Pancreas (tissue), 10 donors: Measurements from ENCODE around the gene RCCD1. TPM values are rescaled to one million over a fixed set of nuclear protein-coding genes. Genes with fewer than 3 reads are reported as not detected.

Experiments
- ATAC-seq, 4 donors: fragments of 200-7000 bp; cut with Tn5 transposase; one replicate each; pipeline versions ENCODE4 v1.8.0 to v1.9.1; 2020; ENCODE audit warnings: mild to moderate bottlenecking in 4 of 4, moderate library complexity in 4 of 4
- DNase-seq, 6 donors: peaks; one replicate each; pipeline ENCODE4 v3.0.0-alpha.2; 2020
- FAIRE-seq: peaks from 2 replicates; lab custom pipeline; 2012; peaks lifted over from hg19 to GRCh38; lab: Jason Lieb, UNC
- H3K27ac ChIP-seq, 4 donors: fragments of 200-600 bp; sonication (generic); 1 replicate in 3 of 4; 2 replicates in 1 of 4; pipeline versions ENCODE4 v1.5.0 to v1.8.0; 2020
- H3K27me3 ChIP-seq, 4 donors: fragments of 200-600 bp; one replicate each; pipeline ENCODE4 v1.8.0; 2021
- H3K36me3 ChIP-seq, 3 donors: fragments of 200-600 bp; sonication (generic) in 1 of 3; one replicate each; pipeline versions ENCODE4 v1.5.0 to v1.8.0; 2020 to 2021
- H3K4me1 ChIP-seq, 3 donors: fragments of 200-600 bp; one replicate each; pipeline ENCODE4 v1.8.0; 2021
- H3K4me3 ChIP-seq, 4 donors: fragments of 200-600 bp; sonication (generic) in 2 of 4; one replicate each; pipeline versions ENCODE4 v1.5.0 to v1.8.0; 2020 to 2021
- H3K9me3 ChIP-seq, 4 donors: fragments of 200-600 bp; one replicate each; pipeline ENCODE4 v1.8.0; 2021
- CTCF ChIP-seq, 4 donors: fragments of 200-600 bp; sonication (generic) in 3 of 4; IDR thresholded peaks; one replicate each; pipeline versions ENCODE4 v1.5.0 to v1.8.0; 2021; ENCODE audit warnings: antibody characterized with exemption in 4 of 4
- WGBS, 2 donors: extraction: QIAGEN DNeasy Blood & Tissue Kit; methylation state at CpG; one replicate each; pipeline ENCODE4 v1.1.7; 2013; 5-methylcytosine and 5-hydroxymethylcytosine counted together
- intact Hi-C, 3 donors: fragments of 100-400 bp; cut with DNase I; formaldehyde crosslinking; loops; one replicate each; pipeline versions ENCODE4 v1.11.1 to v1.14.2; 2022
- polyA plus RNA-seq, 2 donors: library from polyadenylated mRNA; stranded (reverse); fragments of 200-250 nt; gene quantifications; one replicate each; pipeline ENCODE4 v1.2.3, GENCODE V29; 2013
- total RNA-seq, 6 donors: library from RNA; stranded (reverse); fragmentation: NEBNext Ultra II Directional in 4 of 6; extraction: Animal tissue kit (Norgen Biotek cat#: 25700) in 4 of 6; gene quantifications; one replicate each; pipeline versions ENCODE4 v1.2.1 to v1.2.4, GENCODE V29; 2021 to 2023
- donor health status: healthy with polysubstance abuse.
- donor health status: DM: no; HTN: no; CAD: no; lungs with moderate emphysema.
- donor health status: DM: no; HTN: no; CAD: no.
- donor health status: control.
- donor health status: control.
- donor health status: Bipolar disorder and iron deficiency.
- donor health status: DM: yes; HTN: yes; CAD: no.
- donor health status: DM: no; HTN: no; CAD: no.
- donor health status: DM: no; HTN: no; CAD: no.
- donor health status: DM: yes; HTN: yes; CAD: no.

The RCCD1 gene
- total and polyA plus RNA-seq, 8 donors, result 6.6 to 12.2 (median 8.5) TPM

GRCh38 chr15:90959894-90960293, 5.2 kb downstream of the RCCD1 start:
- intact Hi-C loops, result loop anchor here in 2 of 3 donors (5.0 kb wide), 2 partner anchors 72 to 77 kb away; no protein-coding TSS in a partner anchor
- ATAC-seq (no peak), FAIRE-seq (no peak), DNase-seq (peak in 1 of 6 donors; percentile 44)
- no peaks in the 10 kb centered on the region for H3K9me3 ChIP-seq
- H3K4me3 ChIP-seq, result no peak overlapping the region
- H3K27ac ChIP-seq, result no peak overlapping the region
- peaks cover 0 to 12% (median 10%) of the 10 kb centered on the region in 3 donors for H3K36me3 ChIP-seq
- 57 to 73% methylated on average over 5 of the region's 5 CpGs for WGBS, 2 donors
- no peak for TF ChIP-seq CTCF (IDR thresholded peaks at IDR 0.05)
- H3K4me1 ChIP-seq, result peaks cover 8 to 17% (median 8%) of the 10 kb centered on the region in 3 donors
- H3K27me3 ChIP-seq, result no peaks in the 10 kb centered on the region

GRCh38 chr15:90960298-90961091, 5.8 kb downstream of the RCCD1 start:
- intact Hi-C loops, result no loop called here
- Histone ChIP-seq H3K9me3 (no peaks in the 10 kb centered on the region), H3K36me3 (peaks cover 0 to 12% (median 10%) of the 10 kb centered on the region in 3 donors), H3K4me3 (no peak overlapping the region), H3K27ac (no peak overlapping the region), H3K27me3 (no peaks in the 10 kb centered on the region), H3K4me1 (peaks cover 5 to 15% (median 6%) of the 10 kb centered on the region in 3 donors)
- WGBS, 2 donors, result 82 to 89% methylated on average over 20 of the region's 20 CpGs
- DNase-seq (peak in 1 of 6 donors; percentile 30), FAIRE-seq (no peak), ATAC-seq (no peak)
- no peak for TF ChIP-seq CTCF (IDR thresholded peaks at IDR 0.05)

GRCh38 chr15:90962021-90962420, 7.3 kb downstream of the RCCD1 start:
- intact Hi-C loops, result no loop called here
- ATAC-seq (no peak), FAIRE-seq (no peak), DNase-seq (no peak)
- TF ChIP-seq CTCF (IDR thresholded peaks at IDR 0.05), result no peak
- peaks cover 0 to 19% (median 12%) of the 10 kb centered on the region in 3 donors for H3K36me3 ChIP-seq
- H3K4me1 ChIP-seq, result peaks cover 0 to 6% (median 0%) of the 10 kb centered on the region in 3 donors
- 75 to 78% methylated on average over 4 of the region's 4 CpGs for WGBS, 2 donors
- H3K27me3 ChIP-seq, result no peaks in the 10 kb centered on the region
- H3K9me3 ChIP-seq, result no peaks in the 10 kb centered on the region
- H3K4me3 ChIP-seq, result no peak overlapping the region
- H3K27ac ChIP-seq, result no peak overlapping the region

- Histone ChIP-seq H3K9me3 (no peaks in the 10 kb centered on the region), H3K27ac (no peak overlapping the region), H3K4me1 (no peaks in the 10 kb centered on the region), H3K4me3 (no peak overlapping the region), H3K27me3 (no peaks in the 10 kb centered on the region), H3K36me3 (peaks cover 0 to 24% (median 12%) of the 10 kb centered on the region in 3 donors)
- intact Hi-C loops, result no loop called here
- TF ChIP-seq CTCF (IDR thresholded peaks at IDR 0.05), result no peak
- FAIRE-seq (no peak), ATAC-seq (no peak), DNase-seq (no peak)
- WGBS, 2 donors, result 89 to 92% methylated on average over 9 of the region's 9 CpGs
Observed at GRCh38 chr15:90966262-90966661, 11.6 kb downstream of the RCCD1 start.

- no peak overlapping the region for H3K27ac ChIP-seq
- DNase-seq (no peak), FAIRE-seq (no peak), ATAC-seq (no peak)
- H3K27me3 ChIP-seq, result no peaks in the 10 kb centered on the region
- H3K9me3 ChIP-seq, result no peaks in the 10 kb centered on the region
- H3K4me3 ChIP-seq, result no peak overlapping the region
- intact Hi-C loops, result no loop called here
- H3K4me1 ChIP-seq, result no peaks in the 10 kb centered on the region
- peaks cover 0 to 21% (median 4%) of the 10 kb centered on the region in 3 donors for H3K36me3 ChIP-seq
- 84 to 99% methylated on average over 5 of the region's 5 CpGs for WGBS, 2 donors
- no peak for TF ChIP-seq CTCF (IDR thresholded peaks at IDR 0.05)
Observed at GRCh38 chr15:90967206-90967605, 12.5 kb downstream of the RCCD1 start.
